ENCODE results near the gene TMEM242.

DNA sequence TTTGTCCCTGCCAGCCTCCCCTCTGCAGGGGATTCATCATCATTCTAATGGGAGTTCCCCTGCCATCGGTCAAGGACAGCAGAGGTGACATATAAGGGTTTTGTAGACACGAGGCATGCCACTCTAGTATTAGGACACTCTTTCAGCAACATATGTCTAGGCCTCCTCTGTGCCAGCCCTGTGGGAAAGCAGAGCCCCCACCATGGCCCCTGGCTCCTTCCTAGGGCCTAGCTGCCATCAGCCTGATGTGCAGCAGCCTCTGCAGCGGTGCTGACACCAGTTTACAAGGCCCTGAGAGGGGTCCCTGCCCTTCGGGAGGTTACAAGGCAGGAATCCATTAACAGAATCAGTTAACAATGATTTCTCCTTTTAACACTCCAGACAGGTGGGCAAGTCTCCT is 32.5 kb downstream of the TMEM242 start:
- TF ChIP-seq, protein P1, sequence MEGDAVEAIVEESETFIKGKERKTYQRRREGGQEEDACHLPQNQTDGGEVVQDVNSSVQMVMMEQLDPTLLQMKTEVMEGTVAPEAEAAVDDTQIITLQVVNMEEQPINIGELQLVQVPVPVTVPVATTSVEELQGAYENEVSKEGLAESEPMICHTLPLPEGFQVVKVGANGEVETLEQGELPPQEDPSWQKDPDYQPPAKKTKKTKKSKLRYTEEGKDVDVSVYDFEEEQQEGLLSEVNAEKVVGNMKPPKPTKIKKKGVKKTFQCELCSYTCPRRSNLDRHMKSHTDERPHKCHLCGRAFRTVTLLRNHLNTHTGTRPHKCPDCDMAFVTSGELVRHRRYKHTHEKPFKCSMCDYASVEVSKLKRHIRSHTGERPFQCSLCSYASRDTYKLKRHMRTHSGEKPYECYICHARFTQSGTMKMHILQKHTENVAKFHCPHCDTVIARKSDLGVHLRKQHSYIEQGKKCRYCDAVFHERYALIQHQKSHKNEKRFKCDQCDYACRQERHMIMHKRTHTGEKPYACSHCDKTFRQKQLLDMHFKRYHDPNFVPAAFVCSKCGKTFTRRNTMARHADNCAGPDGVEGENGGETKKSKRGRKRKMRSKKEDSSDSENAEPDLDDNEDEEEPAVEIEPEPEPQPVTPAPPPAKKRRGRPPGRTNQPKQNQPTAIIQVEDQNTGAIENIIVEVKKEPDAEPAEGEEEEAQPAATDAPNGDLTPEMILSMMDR (IDR thresholded peaks at IDR 0.05 in 2 of 3, conservative IDR thresholded peaks at IDR 0.05 in 1 of 3; ENCODE audit: control insufficient read depth in 2 of 3, extremely low read depth in 1 of 3, insufficient read depth in 1 of 3, low read depth in 3 of 3, low read length in 3 of 3): no peak
- TF ChIP-seq, protein P2, sequence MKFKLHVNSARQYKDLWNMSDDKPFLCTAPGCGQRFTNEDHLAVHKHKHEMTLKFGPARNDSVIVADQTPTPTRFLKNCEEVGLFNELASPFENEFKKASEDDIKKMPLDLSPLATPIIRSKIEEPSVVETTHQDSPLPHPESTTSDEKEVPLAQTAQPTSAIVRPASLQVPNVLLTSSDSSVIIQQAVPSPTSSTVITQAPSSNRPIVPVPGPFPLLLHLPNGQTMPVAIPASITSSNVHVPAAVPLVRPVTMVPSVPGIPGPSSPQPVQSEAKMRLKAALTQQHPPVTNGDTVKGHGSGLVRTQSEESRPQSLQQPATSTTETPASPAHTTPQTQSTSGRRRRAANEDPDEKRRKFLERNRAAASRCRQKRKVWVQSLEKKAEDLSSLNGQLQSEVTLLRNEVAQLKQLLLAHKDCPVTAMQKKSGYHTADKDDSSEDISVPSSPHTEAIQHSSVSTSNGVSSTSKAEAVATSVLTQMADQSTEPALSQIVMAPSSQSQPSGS (IDR thresholded peaks at IDR 0.05; ENCODE audit: low read length): no peak
- no peak for TF ChIP-seq KDM1A (IDR thresholded peaks at IDR 0.05; ENCODE audit: borderline replicate concordance)
- TF ChIP-seq, protein P3, sequence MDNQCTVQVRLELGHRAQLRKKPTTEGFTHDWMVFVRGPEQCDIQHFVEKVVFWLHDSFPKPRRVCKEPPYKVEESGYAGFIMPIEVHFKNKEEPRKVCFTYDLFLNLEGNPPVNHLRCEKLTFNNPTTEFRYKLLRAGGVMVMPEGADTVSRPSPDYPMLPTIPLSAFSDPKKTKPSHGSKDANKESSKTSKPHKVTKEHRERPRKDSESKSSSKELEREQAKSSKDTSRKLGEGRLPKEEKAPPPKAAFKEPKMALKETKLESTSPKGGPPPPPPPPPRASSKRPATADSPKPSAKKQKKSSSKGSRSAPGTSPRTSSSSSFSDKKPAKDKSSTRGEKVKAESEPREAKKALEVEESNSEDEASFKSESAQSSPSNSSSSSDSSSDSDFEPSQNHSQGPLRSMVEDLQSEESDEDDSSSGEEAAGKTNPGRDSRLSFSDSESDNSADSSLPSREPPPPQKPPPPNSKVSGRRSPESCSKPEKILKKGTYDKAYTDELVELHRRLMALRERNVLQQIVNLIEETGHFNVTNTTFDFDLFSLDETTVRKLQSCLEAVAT (IDR thresholded peaks at IDR 0.05): no peak
- no peak for TF ChIP-seq POLR2A (IDR thresholded peaks at IDR 0.05; ENCODE audit: low read depth, low read length)
- TF ChIP-seq, protein P4, sequence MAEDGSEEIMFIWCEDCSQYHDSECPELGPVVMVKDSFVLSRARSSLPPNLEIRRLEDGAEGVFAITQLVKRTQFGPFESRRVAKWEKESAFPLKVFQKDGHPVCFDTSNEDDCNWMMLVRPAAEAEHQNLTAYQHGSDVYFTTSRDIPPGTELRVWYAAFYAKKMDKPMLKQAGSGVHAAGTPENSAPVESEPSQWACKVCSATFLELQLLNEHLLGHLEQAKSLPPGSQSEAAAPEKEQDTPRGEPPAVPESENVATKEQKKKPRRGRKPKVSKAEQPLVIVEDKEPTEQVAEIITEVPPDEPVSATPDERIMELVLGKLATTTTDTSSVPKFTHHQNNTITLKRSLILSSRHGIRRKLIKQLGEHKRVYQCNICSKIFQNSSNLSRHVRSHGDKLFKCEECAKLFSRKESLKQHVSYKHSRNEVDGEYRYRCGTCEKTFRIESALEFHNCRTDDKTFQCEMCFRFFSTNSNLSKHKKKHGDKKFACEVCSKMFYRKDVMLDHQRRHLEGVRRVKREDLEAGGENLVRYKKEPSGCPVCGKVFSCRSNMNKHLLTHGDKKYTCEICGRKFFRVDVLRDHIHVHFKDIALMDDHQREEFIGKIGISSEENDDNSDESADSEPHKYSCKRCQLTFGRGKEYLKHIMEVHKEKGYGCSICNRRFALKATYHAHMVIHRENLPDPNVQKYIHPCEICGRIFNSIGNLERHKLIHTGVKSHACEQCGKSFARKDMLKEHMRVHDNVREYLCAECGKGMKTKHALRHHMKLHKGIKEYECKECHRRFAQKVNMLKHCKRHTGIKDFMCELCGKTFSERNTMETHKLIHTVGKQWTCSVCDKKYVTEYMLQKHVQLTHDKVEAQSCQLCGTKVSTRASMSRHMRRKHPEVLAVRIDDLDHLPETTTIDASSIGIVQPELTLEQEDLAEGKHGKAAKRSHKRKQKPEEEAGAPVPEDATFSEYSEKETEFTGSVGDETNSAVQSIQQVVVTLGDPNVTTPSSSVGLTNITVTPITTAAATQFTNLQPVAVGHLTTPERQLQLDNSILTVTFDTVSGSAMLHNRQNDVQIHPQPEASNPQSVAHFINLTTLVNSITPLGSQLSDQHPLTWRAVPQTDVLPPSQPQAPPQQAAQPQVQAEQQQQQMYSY (CRISPR knock-in tag; IDR thresholded peaks at IDR 0.05): no peak
- no peak for TF ChIP-seq TCF7 (IDR thresholded peaks at IDR 0.05; ENCODE audit: borderline replicate concordance)
- no peak for TF ChIP-seq KLF5 (IDR thresholded peaks at IDR 0.05; ENCODE audit: partially characterized antibody)
- TF ChIP-seq POLR2AphosphoS5 (IDR thresholded peaks at IDR 0.05; ENCODE audit: low read length): no peak
- no peak for TF ChIP-seq IKZF1 (conservative IDR thresholded peaks at IDR 0.05)
- TF ChIP-seq SRF (IDR thresholded peaks at IDR 0.05; ENCODE audit: low read depth in 2 of 2, low read length in 2 of 2): no peak
- TF ChIP-seq SREBF1 (IDR thresholded peaks at IDR 0.05; ENCODE audit: low read length): no peak
